ENCODE results near the gene TDRD12. TPM values are rescaled to one million over a fixed set of nuclear protein-coding genes. Genes with fewer than 3 reads are reported as not detected.
A peak's percentile ranks its signal among the peaks of the same experiment; 100 is the strongest.
"Not testable (repeated sequence)": the region's sequence is repeated elsewhere in the genome, so short reads cannot be mapped to it uniquely, and the experiment has no call there.

The TDRD12 gene
- total RNA-seq, 2 experiments from 2014 or later, result 0.12 to 0.23 TPM

- Mint-ChIP-seq H3K36me3 (ENCODE audit: low read depth) (peaks cover 1% of the 10 kb centered on the region), H3K4me3 (no peak overlapping the region), H3K27ac (no peak overlapping the region), H3K9me3 (ENCODE audit: low read depth) (no peaks in the 10 kb centered on the region), H3K27me3 (peaks cover 12% of the 10 kb centered on the region), H3K4me1 (peaks cover 15% of the 10 kb centered on the region)
- DNase-seq, result no peak
- CTCF ChIA-PET, result interaction anchor here (0.6 to 0.7 kb wide), 2 partner anchors 280 to 1214 kb away, joined by 3 read pairs; no protein-coding TSS in a partner anchor
- intact Hi-C loops (cut with DNase I, micrococcal nuclease), result no loop called here
- POLR2A ChIA-PET, result no interaction called here
- ATAC-seq, result no peak
Observed at GRCh38 chr19:32828139-32828538, 108.6 kb downstream of the TDRD12 start.

GRCh38 chr19:32828643-32829344 is 109.2 kb downstream of the TDRD12 start:
- Mint-ChIP-seq H3K27ac (no peak overlapping the region), H3K36me3 (ENCODE audit: low read depth) (peaks cover 1% of the 10 kb centered on the region), H3K27me3 (peaks cover 9% of the 10 kb centered on the region), H3K9me3 (ENCODE audit: low read depth) (no peaks in the 10 kb centered on the region), H3K4me1 (peaks cover 15% of the 10 kb centered on the region), H3K4me3 (no peak overlapping the region)
- no peak for DNase-seq
- POLR2A ChIA-PET, result interaction anchor here (0.6 kb wide), 1 partner anchor 11 kb away, joined by 3 read pairs; no protein-coding TSS in a partner anchor
- CTCF ChIA-PET, result interaction anchor here (0.5 to 1.9 kb wide), 3 partner anchors 8 to 1213 kb away, joined by 3 to 6 read pairs (median 3); no protein-coding TSS in a partner anchor
- ATAC-seq, result no peak
- intact Hi-C loops (cut with DNase I, micrococcal nuclease), result no loop called here

GRCh38 chr19:32829345-32829896 is 109.9 kb downstream of the TDRD12 start:
- peak; percentile 82 for ATAC-seq
- peaks cover 7% of the 10 kb centered on the region for H3K27me3 Mint-ChIP-seq
- H3K4me1 Mint-ChIP-seq, result peaks cover 15% of the 10 kb centered on the region
- intact Hi-C loops (cut with DNase I, micrococcal nuclease), result no loop called here
- ChIA-PET POLR2A (interaction anchor here (0.6 kb wide), 1 partner anchor 11 kb away, joined by 3 read pairs; no protein-coding TSS in a partner anchor), CTCF (interaction anchor here (0.5 to 1.9 kb wide), 2 partner anchors 8 to 395 kb away, joined by 3 to 6 read pairs; no protein-coding TSS in a partner anchor)
- H3K4me3 Mint-ChIP-seq, result no peak overlapping the region
- peak overlapping the region; percentile 31 for H3K27ac Mint-ChIP-seq
- no peaks in the 10 kb centered on the region for H3K9me3 Mint-ChIP-seq (ENCODE audit: low read depth)
- peaks cover 1% of the 10 kb centered on the region for H3K36me3 Mint-ChIP-seq (ENCODE audit: low read depth)
- DNase-seq, result peak; percentile 30

GRCh38 chr19:32830231-32831014 is 110.9 kb downstream of the TDRD12 start:
- H3K27ac Mint-ChIP-seq, result no peak overlapping the region
- ChIA-PET CTCF (interaction anchor here (1.0 to 1.9 kb wide), 2 partner anchors 9 to 12 kb away, joined by 3 to 6 read pairs; no protein-coding TSS in a partner anchor), POLR2A (no interaction called here)
- peaks cover 2% of the 10 kb centered on the region for H3K27me3 Mint-ChIP-seq
- H3K36me3 Mint-ChIP-seq (ENCODE audit: low read depth), result peaks cover 1% of the 10 kb centered on the region
- no peak for DNase-seq
- intact Hi-C loops (cut with DNase I, micrococcal nuclease), result no loop called here
- peaks cover 9% of the 10 kb centered on the region for H3K4me1 Mint-ChIP-seq
- H3K9me3 Mint-ChIP-seq (ENCODE audit: low read depth), result no peaks in the 10 kb centered on the region
- ATAC-seq, result no peak
- no peak overlapping the region for H3K4me3 Mint-ChIP-seq

- Mint-ChIP-seq H3K4me3 (no peak overlapping the region), H3K4me1 (peaks cover 9% of the 10 kb centered on the region), H3K36me3 (ENCODE audit: low read depth) (peaks cover 1% of the 10 kb centered on the region), H3K27me3 (peaks cover 2% of the 10 kb centered on the region), H3K27ac (no peak overlapping the region), H3K9me3 (ENCODE audit: low read depth) (no peaks in the 10 kb centered on the region)
- POLR2A ChIA-PET, result no interaction called here
- DNase-seq, result no peak
- intact Hi-C loops (cut with DNase I, micrococcal nuclease), result no loop called here
- no peak for ATAC-seq
- CTCF ChIA-PET, result no interaction called here
Observed at GRCh38 chr19:32831611-32832010, 112.0 kb downstream of the TDRD12 start.

GRCh38 chr19:32832094-32832493 is 112.5 kb downstream of the TDRD12 start:
- POLR2A ChIA-PET; H3K4me3 Mint-ChIP-seq; H3K27ac Mint-ChIP-seq; H3K9me3 Mint-ChIP-seq (ENCODE audit: low read depth); DNase-seq; H3K27me3 Mint-ChIP-seq; H3K36me3 Mint-ChIP-seq (ENCODE audit: low read depth); intact Hi-C loops (cut with DNase I, micrococcal nuclease); CTCF ChIA-PET; ATAC-seq: not testable (repeated sequence)
- peaks cover 12% of the 10 kb centered on the region for H3K4me1 Mint-ChIP-seq

- H3K4me3 Mint-ChIP-seq; POLR2A ChIA-PET; H3K27ac Mint-ChIP-seq; intact Hi-C loops (cut with DNase I, micrococcal nuclease); ATAC-seq; H3K27me3 Mint-ChIP-seq; CTCF ChIA-PET; H3K36me3 Mint-ChIP-seq (ENCODE audit: low read depth); H3K9me3 Mint-ChIP-seq (ENCODE audit: low read depth); DNase-seq: not testable (repeated sequence)
- H3K4me1 Mint-ChIP-seq, result peaks cover 16% of the 10 kb centered on the region
Observed at GRCh38 chr19:32832825-32833224, 113.3 kb downstream of the TDRD12 start.

- H3K9me3 Mint-ChIP-seq (ENCODE audit: low read depth); H3K27ac Mint-ChIP-seq; POLR2A ChIA-PET; H3K36me3 Mint-ChIP-seq (ENCODE audit: low read depth); intact Hi-C loops (cut with DNase I, micrococcal nuclease); H3K4me3 Mint-ChIP-seq; CTCF ChIA-PET; H3K27me3 Mint-ChIP-seq; ATAC-seq; DNase-seq: not testable (repeated sequence)
- H3K4me1 Mint-ChIP-seq, result peaks cover 17% of the 10 kb centered on the region
Observed at GRCh38 chr19:32833388-32833787, 113.8 kb downstream of the TDRD12 start.

- Mint-ChIP-seq H3K4me3 (no peak overlapping the region), H3K27me3 (no peaks in the 10 kb centered on the region), H3K27ac (no peak overlapping the region), H3K36me3 (ENCODE audit: low read depth) (peaks cover 9% of the 10 kb centered on the region), H3K4me1 (peaks cover 9% of the 10 kb centered on the region), H3K9me3 (ENCODE audit: low read depth) (peaks cover 12% of the 10 kb centered on the region)
- intact Hi-C loops (cut with DNase I, micrococcal nuclease), result no loop called here
- ChIA-PET POLR2A (no interaction called here), CTCF (interaction anchor here (0.6 kb wide), 1 partner anchor 28 kb away, joined by 3 read pairs; no protein-coding TSS in a partner anchor)
- DNase-seq (peak; percentile 19), ATAC-seq (no peak)
Observed at GRCh38 chr19:32837531-32837930, 118.0 kb downstream of the TDRD12 start.

- CTCF ChIA-PET, result interaction anchor here (0.8 to 1.0 kb wide), 2 partner anchors 12 to 170 kb away, joined by 3 to 4 read pairs; no protein-coding TSS in a partner anchor
- DNase-seq (no peak), ATAC-seq (no peak)
- peaks cover 12% of the 10 kb centered on the region for H3K9me3 Mint-ChIP-seq (ENCODE audit: low read depth)
- POLR2A ChIA-PET, result no interaction called here
- H3K4me1 Mint-ChIP-seq, result peaks cover 5% of the 10 kb centered on the region
- no peak overlapping the region for H3K27ac Mint-ChIP-seq
- intact Hi-C loops (cut with DNase I, micrococcal nuclease), result no loop called here
- H3K36me3 Mint-ChIP-seq (ENCODE audit: low read depth), result peaks cover 10% of the 10 kb centered on the region
- no peak overlapping the region for H3K4me3 Mint-ChIP-seq
- no peaks in the 10 kb centered on the region for H3K27me3 Mint-ChIP-seq
Observed at GRCh38 chr19:32842061-32842460, 122.5 kb downstream of the TDRD12 start.

- H3K36me3 Mint-ChIP-seq (ENCODE audit: low read depth), result peaks cover 12% of the 10 kb centered on the region
- intact Hi-C loops (cut with DNase I, micrococcal nuclease), result no loop called here
- no peak overlapping the region for H3K4me3 Mint-ChIP-seq
- no peaks in the 10 kb centered on the region for H3K27me3 Mint-ChIP-seq
- H3K4me1 Mint-ChIP-seq, result no peaks in the 10 kb centered on the region
- POLR2A ChIA-PET, result no interaction called here
- DNase-seq (no peak), ATAC-seq (no peak)
- no peak overlapping the region for H3K27ac Mint-ChIP-seq
- H3K9me3 Mint-ChIP-seq (ENCODE audit: low read depth), result peaks cover 10% of the 10 kb centered on the region
- CTCF ChIA-PET, result interaction anchor here (0.7 kb wide), 1 partner anchor 17 kb away, joined by 4 read pairs; no protein-coding TSS in a partner anchor
Observed at GRCh38 chr19:32843716-32844245, 124.2 kb downstream of the TDRD12 start.

Measured in activated CD4-positive, alpha-beta T cell treated with anti-CD3 and anti-CD28 coated beads for 36 hours (primary cell).